OCI-LY3 (cell line): ENCODE data around the gene NID1.

ENCODE experiments used
- CTCF ChIP-seq: fragments of 200-600, 300-600 bp; sonication (generic); IDR thresholded peaks from 2 replicates; pipeline ENCODE4 v1.5.1; 2014; ENCODE audit warnings: antibody characterized with exemption, low read length, low read depth
- EZH2phosphoT487 ChIP-seq: fragments of 200-600 bp; shearing (Covaris generic); IDR thresholded peaks from 2 replicates; pipeline ENCODE4 v1.6.1; 2018; ENCODE audit warnings: antibody characterized with exemption, mixed run types, low read depth

- TF ChIP-seq CTCF: no peak
- TF ChIP-seq EZH2phosphoT487: no peak
Measured at GRCh38 chr1:236065509-236066005, 667 bp upstream of the NID1 start.
